MM.1S (cell line): ENCODE measurements around the gene PPL.

Experiments used
- DNase-seq: peaks from one replicate; pipeline ENCODE4 v3.0.0-alpha.2; 2015
- H2AFZ ChIP-seq: fragments of 300-600 bp; sonication (generic); 2 replicates; pipeline ENCODE4 v1.6.0; 2016; ENCODE audit warnings: antibody characterized with exemption, low read length
- H3F3A ChIP-seq: fragments of 300-600 bp; sonication (generic); 2 replicates; pipeline ENCODE4 v1.6.1; 2016; ENCODE audit warnings: mild to moderate bottlenecking, antibody characterized with exemption, low read length, moderate library complexity, mixed read lengths; ENCODE audit not compliant: insufficient read depth
- H3K27ac ChIP-seq: fragments of 300-600 bp; sonication (generic); 2 replicates; pipeline ENCODE4 v1.5.1; 2016; ENCODE audit warnings: mild to moderate bottlenecking, low read length
- H3K27me3 ChIP-seq: fragments of 300-600 bp; sonication (generic); replicated peaks from 2 replicates; pipeline ENCODE4 v1.6.0; 2016; ENCODE audit warnings: low read length; ENCODE audit not compliant: insufficient read depth
- H3K36me3 ChIP-seq: fragments of 300-600 bp; sonication (generic); replicated peaks from 2 replicates; pipeline ENCODE4 v1.6.1; 2016; ENCODE audit warnings: mild to moderate bottlenecking, low read length, mixed read lengths; ENCODE audit not compliant: insufficient read depth
- H3K4me1 ChIP-seq: fragments of 300-600 bp; sonication (generic); 2 replicates; pipeline ENCODE4 v1.6.1; 2016; ENCODE audit warnings: low read length, mixed read lengths
- H3K4me2 ChIP-seq: fragments of 300-600 bp; sonication (generic); 2 replicates; pipeline ENCODE4 v1.6.0; 2016; ENCODE audit warnings: low read depth, low read length
- H3K4me3 ChIP-seq: fragments of 300-600 bp; sonication (generic); 2 replicates; pipeline ENCODE4 v1.5.1; 2016; ENCODE audit warnings: low read length, mixed read lengths
- H3K79me2 ChIP-seq: fragments of 300-600 bp; sonication (generic); 2 replicates; pipeline ENCODE4 v1.6.1; 2016; ENCODE audit warnings: mixed run types, low read length, mixed read lengths
- H3K9ac ChIP-seq: fragments of 300-600 bp; sonication (generic); 2 replicates; pipeline ENCODE4 v1.6.1; 2016; ENCODE audit warnings: low read length, mixed read lengths
- H3K9me2 ChIP-seq: fragments of 300-600 bp; sonication (generic); replicated peaks from 2 replicates; pipeline ENCODE4 v1.6.1; 2016; ENCODE audit warnings: mild to moderate bottlenecking, low read length, mixed read lengths; ENCODE audit not compliant: insufficient read depth
- H3K9me3 ChIP-seq: fragments of 300-600 bp; sonication (generic); replicated peaks from 2 replicates; pipeline ENCODE4 v1.6.1; 2016; ENCODE audit warnings: mild to moderate bottlenecking, low read length, mixed read lengths; ENCODE audit not compliant: insufficient read depth
- H4K20me1 ChIP-seq: fragments of 300-600 bp; sonication (generic); 2 replicates; pipeline ENCODE4 v1.6.1; 2016; ENCODE audit warnings: mild to moderate bottlenecking, low read length, moderate library complexity, mixed read lengths; ENCODE audit not compliant: insufficient read depth
- CTCF ChIP-seq: fragments of 300-600 bp; sonication (generic); IDR thresholded peaks from 2 replicates; pipeline ENCODE4 v1.5.1; 2016; ENCODE audit warnings: antibody characterized with exemption, low read length, mixed read lengths
- EZH2 ChIP-seq: fragments of 300-600 bp; sonication (generic); optimal IDR thresholded peaks from 2 replicates; pipeline ENCODE3; 2017; ENCODE audit warnings: low read depth, mild to moderate bottlenecking, antibody characterized with exemption, low read length, mixed read lengths
- EZH2phosphoT487 ChIP-seq: fragments of 300-600 bp; sonication (generic); IDR thresholded peaks from 2 replicates; pipeline ENCODE4 v1.6.1; 2018; ENCODE audit warnings: antibody characterized with exemption, low read length

The PPL gene

GRCh38 chr16:4904942-4905615, 31.9 kb downstream of the PPL start:
- no peak overlapping the region for H3K27ac ChIP-seq
- no peak for TF ChIP-seq CTCF
- no peak for TF ChIP-seq EZH2phosphoT487
- TF ChIP-seq EZH2, result no peak
- no peaks in the 10 kb centered on the region for H3K36me3 ChIP-seq
- no peaks in the 10 kb centered on the region for H3K4me1 ChIP-seq
- H3K9ac ChIP-seq, result no peak overlapping the region
- no peak overlapping the region for H3K4me2 ChIP-seq
- H3F3A ChIP-seq, result no peaks in the 10 kb centered on the region
- no peak overlapping the region for H3K4me3 ChIP-seq
- H3K9me2 ChIP-seq, result no peaks in the 10 kb centered on the region
- H3K79me2 ChIP-seq, result no peaks in the 10 kb centered on the region
- no peak for DNase-seq
- H3K9me3 ChIP-seq, result no peaks in the 10 kb centered on the region
- no peaks in the 10 kb centered on the region for H4K20me1 ChIP-seq
- H2AFZ ChIP-seq, result no peak overlapping the region
- H3K27me3 ChIP-seq, result peaks cover 35% of the 10 kb centered on the region

- Histone ChIP-seq H4K20me1 (no peaks in the 10 kb centered on the region), H3K9me3 (no peaks in the 10 kb centered on the region), H3K27me3 (peaks cover 42% of the 10 kb centered on the region), H3K27ac (no peak overlapping the region), H3K9me2 (no peaks in the 10 kb centered on the region), H3K4me1 (no peaks in the 10 kb centered on the region), H2AFZ (no peak overlapping the region), H3K9ac (no peak overlapping the region), H3K4me2 (no peak overlapping the region), H3K79me2 (no peaks in the 10 kb centered on the region), H3F3A (no peaks in the 10 kb centered on the region), H3K4me3 (no peak overlapping the region), H3K36me3 (no peaks in the 10 kb centered on the region)
- TF ChIP-seq EZH2phosphoT487, result no peak
- TF ChIP-seq EZH2, result no peak
- TF ChIP-seq CTCF, result no peak
- DNase-seq, result no peak
Measured at GRCh38 chr16:4904108-4904941, 32.6 kb downstream of the PPL start.

GRCh38 chr16:4902038-4902437, 34.9 kb downstream of the PPL start:
- H2AFZ ChIP-seq, result no peak overlapping the region
- no peaks in the 10 kb centered on the region for H4K20me1 ChIP-seq
- no peak for DNase-seq
- H3K4me2 ChIP-seq, result no peak overlapping the region
- no peak overlapping the region for H3K27ac ChIP-seq
- H3K27me3 ChIP-seq, result peaks cover 53% of the 10 kb centered on the region
- no peaks in the 10 kb centered on the region for H3F3A ChIP-seq
- TF ChIP-seq EZH2phosphoT487 (no peak), CTCF (no peak)
- no peaks in the 10 kb centered on the region for H3K9me2 ChIP-seq
- H3K4me1 ChIP-seq, result no peaks in the 10 kb centered on the region
- no peaks in the 10 kb centered on the region for H3K79me2 ChIP-seq
- no peak overlapping the region for H3K4me3 ChIP-seq
- no peaks in the 10 kb centered on the region for H3K9me3 ChIP-seq
- H3K36me3 ChIP-seq, result no peaks in the 10 kb centered on the region
- no peak overlapping the region for H3K9ac ChIP-seq
